A549 (cell line): ENCODE measurements around the gene SLIT3. TPM values are rescaled to one million over a fixed set of nuclear protein-coding genes. Genes with fewer than 3 reads are reported as not detected.

Source experiments
- ATAC-seq, 2 experiments: fragments of 200-7000 bp in 1 of 2; fragments of >200 bp in 1 of 2; cut with Nextera tagmentation in 1 of 2; cut with Tn5 transposase in 1 of 2; 3 replicates each; pipeline versions ENCODE4 v1.8.0 to v1.9.1; 2018 to 2020; ENCODE audit warnings: mild to moderate bottlenecking in 1 of 2, moderate library complexity in 1 of 2
- CTCF ChIA-PET: fragments of 300-600 bp; sonication (Branson Sonifier 250); formaldehyde crosslinking; extraction: SDS; loops from one replicate; lab custom pipeline; 2021; ENCODE audit warnings: antibody characterized with exemption, inconsistent platforms; lab: Yijun Ruan, JAX
- POLR2A ChIA-PET: fragments of 350-600 bp; formaldehyde crosslinking; extraction: SDS; loops from one replicate; lab custom pipeline; 2021; ENCODE audit warnings: antibody characterized with exemption, inconsistent platforms; lab: Yijun Ruan, JAX
- DNase-seq, 2 experiments: peaks; one replicate each; pipeline versions ENCODE4 v3.0.0 to v3.0.0-alpha.2; 2011 to 2016; ENCODE audit warnings: low read depth in 1 of 2, low spot score in 1 of 2
- FAIRE-seq: peaks from 2 replicates; lab custom pipeline; 2011; peaks lifted over from hg19 to GRCh38; lab: Jason Lieb, UNC
- H3K27ac ChIP-seq, 2 experiments: fragments of >200 bp; sonication (Bioruptor Twin); formaldehyde crosslinking; 3 replicates each; pipeline ENCODE4 v1.5.1; 2016 to 2017
- H3K4me1 ChIP-seq: fragments of >200 bp; sonication (Bioruptor Twin); formaldehyde crosslinking; 3 replicates; pipeline ENCODE4 v1.6.1; 2016
- H3K4me2 ChIP-seq: fragments of >200 bp; sonication (Bioruptor Twin); formaldehyde crosslinking; 3 replicates; pipeline ENCODE4 v1.6.1; 2016
- H3K4me3 ChIP-seq: fragments of >200 bp; sonication (Bioruptor Twin); formaldehyde crosslinking; 3 replicates; pipeline ENCODE4 v1.5.1; 2016
- H3K9me3 ChIP-seq: fragments of >200 bp; sonication (Bioruptor Twin); formaldehyde crosslinking; 3 replicates; pipeline ENCODE4 v1.6.1; 2016
- BCL3 ChIP-seq: fragments of >200 bp; sonication (Bioruptor Twin); formaldehyde crosslinking; IDR thresholded peaks from 3 replicates; pipeline ENCODE4 v1.6.1; 2016
- BHLHE40 ChIP-seq: IDR thresholded peaks from 2 replicates; pipeline ENCODE4 v1.6.1; 2012; ENCODE audit warnings: low read depth, low read length, inconsistent platforms
- CBX2 ChIP-seq: fragments of 200-600 bp; sonication (generic); IDR thresholded peaks from 2 replicates; pipeline ENCODE4 v1.6.1; 2016; ENCODE audit warnings: low read depth, mild to moderate bottlenecking, borderline replicate concordance
- CBX8 ChIP-seq: fragments of 200-600 bp; sonication (generic); IDR thresholded peaks from 2 replicates; pipeline ENCODE4 v1.6.1; 2016
- CHD4 ChIP-seq: fragments of 200-600 bp; sonication (generic); IDR thresholded peaks from 2 replicates; pipeline ENCODE4 v1.6.1; 2016; ENCODE audit warnings: antibody characterized with exemption, mild to moderate bottlenecking, borderline replicate concordance
- E2F6 ChIP-seq: IDR thresholded peaks from 2 replicates; pipeline ENCODE4 v1.6.1; 2012; ENCODE audit warnings: low read depth, borderline replicate concordance
- EHF ChIP-seq: fragments of 250-450 bp; sonication (Bioruptor Pico); IDR thresholded peaks from 2 replicates; pipeline ENCODE4 v1.5.0; 2020; ENCODE audit warnings: mild to moderate bottlenecking
- EHMT2 ChIP-seq: fragments of 200-600 bp; sonication (generic); IDR thresholded peaks from 2 replicates; pipeline ENCODE4 v1.6.1; 2016; ENCODE audit warnings: antibody characterized with exemption, low read depth, mild to moderate bottlenecking, moderate library complexity
- ELK1 ChIP-seq: fragments of 150-350 bp; IDR thresholded peaks from 2 replicates; pipeline ENCODE4 v1.6.1; 2014; ENCODE audit warnings: low read depth, mild to moderate bottlenecking, low read length
- HEYL ChIP-seq: fragments of 250-450 bp; sonication (Bioruptor Pico); IDR thresholded peaks from 2 replicates; pipeline ENCODE4 v1.8.0; 2021; ENCODE audit warnings: mild to moderate bottlenecking, moderate library complexity
- HOXA7 ChIP-seq: fragments of 250-450 bp; sonication (Bioruptor Pico); IDR thresholded peaks from 2 replicates; pipeline ENCODE4 v1.5.0; 2020; ENCODE audit warnings: mild to moderate bottlenecking, moderate library complexity
- HOXB5 ChIP-seq: fragments of 250-450 bp; sonication (Bioruptor Pico); IDR thresholded peaks from 2 replicates; pipeline ENCODE4 v1.5.0; 2020; ENCODE audit warnings: mild to moderate bottlenecking, moderate library complexity
- JUNB ChIP-seq: fragments of >200 bp; sonication (Bioruptor Twin); formaldehyde crosslinking; IDR thresholded peaks from 2 replicates; pipeline ENCODE4 v1.6.1; 2016
- KDM5A ChIP-seq: fragments of 200-600 bp; sonication (generic); IDR thresholded peaks from 2 replicates; pipeline ENCODE4 v1.6.1; 2016; ENCODE audit warnings: antibody characterized with exemption, mild to moderate bottlenecking
- MAZ ChIP-seq: fragments of 150-350 bp; IDR thresholded peaks from 2 replicates; pipeline ENCODE4 v1.6.1; 2014; ENCODE audit warnings: antibody characterized with exemption, low read depth, low read length, borderline replicate concordance
- MYC ChIP-seq: IDR thresholded peaks from 2 replicates; pipeline ENCODE4 v1.6.1; 2012; ENCODE audit warnings: mild to moderate bottlenecking, inconsistent platforms, low read length, improper control_type of control experiment, borderline replicate concordance
- NPAS2 ChIP-seq: fragments of 250-450 bp; sonication (Bioruptor Pico); IDR thresholded peaks from 2 replicates; pipeline ENCODE4 v1.8.0; 2022; ENCODE audit warnings: mild to moderate bottlenecking, moderate library complexity, borderline replicate concordance
- NR3C1 ChIP-seq: fragments of >200 bp; sonication (Bioruptor Twin); formaldehyde crosslinking; IDR thresholded peaks from 3 replicates; pipeline ENCODE4 v1.6.1; 2017
- PHF8 ChIP-seq: fragments of 200-600 bp; sonication (generic); IDR thresholded peaks from 2 replicates; pipeline ENCODE4 v1.6.1; 2016; ENCODE audit warnings: low read depth, mild to moderate bottlenecking, antibody characterized with exemption, moderate library complexity, borderline replicate concordance
- POLR2AphosphoS2 ChIP-seq: conservative IDR thresholded peaks from 2 replicates; pipeline ENCODE4 v1.6.1; 2012; ENCODE audit warnings: low read length, improper control_type of control experiment, inconsistent platforms
- RAD21 ChIP-seq, 2 experiments: fragments of >200 bp in 1 of 2; sonication (Bioruptor Twin) in 1 of 2; formaldehyde crosslinking in 1 of 2; IDR thresholded peaks in 1 of 2; conservative IDR thresholded peaks in 1 of 2; 2 replicates in 1 of 2; 3 replicates in 1 of 2; pipeline ENCODE4 v1.6.1; 2012 to 2018; ENCODE audit warnings: inconsistent platforms in 1 of 2
- RARB ChIP-seq: fragments of 250-450 bp; sonication (Bioruptor Pico); IDR thresholded peaks from 2 replicates; pipeline ENCODE4 v1.8.0; 2021; ENCODE audit warnings: mild to moderate bottlenecking, moderate library complexity
- RCOR1 ChIP-seq: fragments of 150-350 bp; IDR thresholded peaks from 2 replicates; pipeline ENCODE4 v1.6.1; 2014; ENCODE audit warnings: antibody characterized with exemption, low read length, low read depth
- RFX5 ChIP-seq: fragments of 450-650 bp; IDR thresholded peaks from 2 replicates; pipeline ENCODE4 v1.7.1; 2014; ENCODE audit warnings: antibody characterized with exemption, mild to moderate bottlenecking, moderate library complexity
- RNF2 ChIP-seq: fragments of 200-600 bp; sonication (generic); IDR thresholded peaks from 2 replicates; pipeline ENCODE4 v1.6.1; 2016; ENCODE audit warnings: low read depth, mild to moderate bottlenecking, antibody characterized with exemption, moderate library complexity, borderline replicate concordance
- SREBF2 ChIP-seq: fragments of 450-650 bp; IDR thresholded peaks from 2 replicates; pipeline ENCODE4 v1.6.1; 2014; ENCODE audit warnings: mild to moderate bottlenecking, moderate library complexity
- ZC3H11A ChIP-seq: fragments of 450-650 bp; IDR thresholded peaks from 2 replicates; pipeline ENCODE4 v1.6.1; 2014; ENCODE audit warnings: antibody characterized with exemption, mild to moderate bottlenecking
- ZFP36 ChIP-seq: fragments of 450-650 bp; IDR thresholded peaks from 2 replicates; pipeline ENCODE4 v1.6.1; 2014; ENCODE audit warnings: borderline replicate concordance; ENCODE audit not compliant: partially characterized antibody
- ZSCAN20 ChIP-seq: fragments of 250-450 bp; sonication (Bioruptor Pico); IDR thresholded peaks from 2 replicates; pipeline ENCODE4 v1.8.0; 2022; ENCODE audit warnings: mild to moderate bottlenecking, moderate library complexity
- WGBS: methylation state at CpG from one replicate; pipeline ENCODE4 v1.1.6; 2017; ENCODE audit errors: missing lambda C conversion rate; 5-methylcytosine and 5-hydroxymethylcytosine counted together
- polyA plus RNA-seq, 4 experiments: library from polyadenylated mRNA; depleted of rRNA in 3 of 4; stranded (reverse); fragments of >200 nt; fragmentation: RNase III in 1 of 4; extraction: RNeasy Plus Mini Kit Qiagen cat#74134 plus additional on column Dnase treatment in 1 of 4; gene quantifications; 2 replicates in 3 of 4; 3 replicates in 1 of 4; pipeline ENCODE4 v1.2.3, GENCODE V29; 2011 to 2017

The SLIT3 gene
- polyA plus RNA-seq, 2 of the 4 experiments (the other 2 are of a cell fraction) = 12.7 to 22.9 TPM

- TF ChIP-seq CBX8 = no peak
These were observed 19.3 kb downstream of the SLIT3 start (continued) for GRCh38 chr5:169281625-169282024.

GRCh38 chr5:169280696-169281095, 20.2 kb downstream of the SLIT3 start:
- FAIRE-seq (peak; percentile 7), ATAC-seq (no peak), DNase-seq (no peak)
- CTCF ChIA-PET = interaction anchor here (0.8 to 1.3 kb wide), 3 partner anchors 8 to 293 kb away, joined by 3 to 4 read pairs (median 3); no protein-coding TSS in a partner anchor
- Histone ChIP-seq H3K4me3 (no peak overlapping the region), H3K4me1 (no peaks in the 10 kb centered on the region), H3K27ac (no peak overlapping the region), H3K9me3 (peaks cover 7% of the 10 kb centered on the region; the same call in 1 of the 3 replicates), H3K4me2 (no peak overlapping the region)
- TF ChIP-seq RAD21 (conservative IDR thresholded peaks at IDR 0.05 in 1 of 2, IDR thresholded peaks at IDR 0.05 in 1 of 2) (no peak), NR3C1 (no peak), HOXA7 (CRISPR knock-in tag) (no peak), ZFP36 (no peak), HOXB5 (no peak), ZC3H11A (no peak), BHLHE40 (no peak), CBX2 (no peak), RCOR1 (no peak), ELK1 (no peak), JUNB (no peak), RARB (no peak), SREBF2 (no peak), HEYL (CRISPR knock-in tag) (no peak), POLR2AphosphoS2 (no peak), MYC (no peak), MAZ (no peak), EHMT2 (no peak), NPAS2 (CRISPR knock-in tag) (no peak)
- WGBS = 78% methylated on average over 3 of the region's 3 CpGs
- POLR2A ChIA-PET = interaction anchor here (1.1 kb wide), 1 partner anchor 21 kb away, joined by 4 read pairs; the partner anchor contains the start of gene SLIT3

GRCh38 chr5:169280286-169280685, 20.7 kb downstream of the SLIT3 start:
- no peak for DNase-seq
- Histone ChIP-seq H3K9me3 (0 out of 3 replicates have a peak, but pooled peaks cover 3% of the 10 kb centered on the region), H3K4me1 (no peaks in the 10 kb centered on the region), H3K27ac (no peak overlapping the region)
- CTCF ChIA-PET = interaction anchor here (0.8 to 1.3 kb wide), 3 partner anchors 9 to 293 kb away, joined by 3 to 4 read pairs (median 3); no protein-coding TSS in a partner anchor
- no peak for TF ChIP-seq ZSCAN20 (CRISPR knock-in tag)
- no peak for TF ChIP-seq CHD4
- TF ChIP-seq, all 56 proteins: peak for 0
- no peak overlapping the region for H3K4me3 ChIP-seq
- POLR2A ChIA-PET = no interaction called here
- 76% methylated on average over 4 of the region's 4 CpGs for WGBS
- ATAC-seq = no peak
- FAIRE-seq = no peak
- no peak overlapping the region for H3K4me2 ChIP-seq

- Histone ChIP-seq H3K27ac (no peak overlapping the region), H3K4me3 (no peak overlapping the region), H3K4me1 (no peaks in the 10 kb centered on the region), H3K4me2 (no peak overlapping the region), H3K9me3 (no peaks in the 10 kb centered on the region)
- TF ChIP-seq ZFP36 (no peak), PHF8 (no peak), HOXB5 (no peak), E2F6 (no peak), HEYL (CRISPR knock-in tag) (no peak), EHF (no peak), BCL3 (no peak), RFX5 (no peak), RNF2 (no peak), KDM5A (no peak), ZC3H11A (no peak)
- 98% methylated on average over 2 of the region's 2 CpGs for WGBS
- ATAC-seq = no peak
- no peak for FAIRE-seq
- ChIA-PET POLR2A (no interaction called here), CTCF (interaction anchor here (0.8 to 0.9 kb wide), 2 partner anchors 269 to 292 kb away, joined by 3 read pairs; no protein-coding TSS in a partner anchor)
- DNase-seq = no peak
These were observed 21.8 kb downstream of the SLIT3 start for GRCh38 chr5:169279125-169279524.
